Activated CD4-positive, alpha-beta T cell treated with anti-CD3 and anti-CD28 coated beads, Interleukin-2, Interleukin-6, amounts not matched to agents 100 ng/mL and 50 ng/mL, durations not matched to agents 16 hours and 8 hours (primary cell): ENCODE measurements around the gene YKT6.

Source experiments
- DNase-seq: peaks from one replicate; pipeline ENCODE4 v3.0.0-alpha.2; 2020

Gene YKT6

GRCh38 chr7:44220046-44220357 is 19.2 kb downstream of the YKT6 start:
- no peak for DNase-seq

- DNase-seq = no peak
Observed at GRCh38 chr7:44220358-44221112, 19.8 kb downstream of the YKT6 start.

GRCh38 chr7:44221231-44221791 is 20.5 kb downstream of the YKT6 start:
- DNase-seq = no peak

GRCh38 chr7:44222074-44222473 is 21.3 kb downstream of the YKT6 start:
- no peak for DNase-seq

- DNase-seq = no peak
Observed at GRCh38 chr7:44222776-44223261, 22.0 kb downstream of the YKT6 start.

GRCh38 chr7:44223362-44224079 is 22.7 kb downstream of the YKT6 start:
- no peak for DNase-seq

- no peak for DNase-seq
Observed at GRCh38 chr7:44224080-44224973, 23.5 kb downstream of the YKT6 start.

- no peak for DNase-seq
Observed at GRCh38 chr7:44224974-44225565, 24.3 kb downstream of the YKT6 start.

GRCh38 chr7:44225566-44226395 is 25.0 kb downstream of the YKT6 start:
- DNase-seq = no peak

- DNase-seq = no peak
Observed at GRCh38 chr7:44226396-44226753, 25.6 kb downstream of the YKT6 start.

GRCh38 chr7:44227911-44228310 is 27.1 kb downstream of the YKT6 start:
- DNase-seq = no peak

GRCh38 chr7:44228571-44229350 is 28.0 kb downstream of the YKT6 start:
- DNase-seq = no peak

- no peak for DNase-seq
Observed at GRCh38 chr7:44229546-44230105, 28.8 kb downstream of the YKT6 start.

- DNase-seq = no peak
Observed at GRCh38 chr7:44230286-44230685, 29.5 kb downstream of the YKT6 start.

- DNase-seq = no peak
Observed at GRCh38 chr7:44231088-44231487, 30.3 kb downstream of the YKT6 start.

- no peak for DNase-seq
Observed at GRCh38 chr7:44232396-44232795, 31.6 kb downstream of the YKT6 start.

- DNase-seq = no peak
Observed at GRCh38 chr7:44232901-44233715, 32.3 kb downstream of the YKT6 start.

GRCh38 chr7:44235066-44235465 is 34.3 kb downstream of the YKT6 start:
- no peak for DNase-seq

- DNase-seq = no peak
Observed at GRCh38 chr7:44235582-44236332, 35.0 kb downstream of the YKT6 start.
